Neural cell (in vitro differentiated cells): Measurements from ENCODE around the gene LRP8. TPM values are rescaled to one million over a fixed set of nuclear protein-coding genes. Genes with fewer than 3 reads are reported as not detected.

ENCODE experiments used
- H2AFZ ChIP-seq: fragments of 200-600, 300-800 bp; sonication (generic), shearing (Covaris generic); 2 replicates; pipeline ENCODE4 v1.6.0; 2014; ENCODE audit warnings: low read depth, mild to moderate bottlenecking, antibody characterized with exemption, low read length, moderate library complexity
- H3F3A ChIP-seq: fragments of 200-600 bp; shearing (Covaris generic); 2 replicates; pipeline ENCODE4 v1.6.1; 2016; ENCODE audit warnings: mild to moderate bottlenecking, moderate library complexity, mixed read lengths, antibody characterized with exemption, low read length; ENCODE audit not compliant: insufficient read depth, poor library complexity, severe bottlenecking
- H3K27ac ChIP-seq: fragments of 200-600, 300-800 bp; sonication (generic), shearing (Covaris generic); 2 replicates; pipeline ENCODE4 v1.5.1; 2014; ENCODE audit warnings: mild to moderate bottlenecking, low read length, moderate library complexity
- H3K27me3 ChIP-seq: fragments of 300-800, 200-600 bp; sonication (generic), shearing (Covaris generic); 2 replicates; pipeline ENCODE4 v1.6.0; 2014; ENCODE audit warnings: mild to moderate bottlenecking, low read depth, low read length, moderate library complexity; ENCODE audit not compliant: insufficient read depth
- H3K36me3 ChIP-seq: fragments of 300-800, 200-600 bp; sonication (generic), shearing (Covaris generic); 2 replicates; pipeline ENCODE4 v1.5.1; 2014; ENCODE audit warnings: mild to moderate bottlenecking, antibody characterized with exemption, low read length, moderate library complexity; ENCODE audit not compliant: insufficient read depth
- H3K4me2 ChIP-seq: fragments of 300-800, 200-600 bp; sonication (generic), shearing (Covaris generic); 2 replicates; pipeline ENCODE4 v1.6.0; 2014; ENCODE audit warnings: mild to moderate bottlenecking, low read length
- H3K4me3 ChIP-seq: fragments of 300-800, 200-600 bp; sonication (generic), shearing (Covaris generic); 2 replicates; pipeline ENCODE4 v1.5.1; 2014; ENCODE audit warnings: mild to moderate bottlenecking, low read length, moderate library complexity
- H3K79me2 ChIP-seq: fragments of 200-600 bp; shearing (Covaris generic); replicated peaks from 2 replicates; pipeline ENCODE4 v1.6.0; 2014; ENCODE audit warnings: mild to moderate bottlenecking, low read length, moderate library complexity; ENCODE audit not compliant: insufficient read depth
- H3K9ac ChIP-seq: fragments of 300-800, 200-600 bp; sonication (generic), shearing (Covaris generic); 2 replicates; pipeline ENCODE4 v1.6.1; 2016; ENCODE audit warnings: mild to moderate bottlenecking, low read length, mixed read lengths
- H3K9me2 ChIP-seq: fragments of 200-600 bp; shearing (Covaris generic); 2 replicates; pipeline ENCODE4 v1.6.1; 2016; ENCODE audit warnings: mild to moderate bottlenecking, low read length, mixed read lengths; ENCODE audit not compliant: insufficient read depth
- H3K9me3 ChIP-seq: fragments of 200-600, 300-800 bp; sonication (generic), shearing (Covaris generic); 2 replicates; pipeline ENCODE4 v1.6.1; 2016; ENCODE audit warnings: mild to moderate bottlenecking, mixed run types, low read length, moderate library complexity, mixed read lengths
- H4K20me1 ChIP-seq: fragments of 200-600 bp; shearing (Covaris generic); 2 replicates; pipeline ENCODE4 v1.6.1; 2016; ENCODE audit warnings: mild to moderate bottlenecking, mixed run types; ENCODE audit not compliant: insufficient read depth
- EP300 ChIP-seq: fragments of 450-650 bp; conservative IDR thresholded peaks from 2 replicates; pipeline ENCODE4 v1.6.1; 2014; ENCODE audit warnings: antibody characterized with exemption, mild to moderate bottlenecking, moderate library complexity; ENCODE audit not compliant: poor library complexity, severe bottlenecking
- EZH2 ChIP-seq: fragments of 200-600, 300-800 bp; shearing (Covaris generic), sonication (generic); IDR thresholded peaks from 2 replicates; pipeline ENCODE4 v1.6.1; 2014; ENCODE audit warnings: antibody characterized with exemption, low read length, borderline replicate concordance, mild to moderate bottlenecking; ENCODE audit not compliant: insufficient read depth, poor library complexity, severe bottlenecking
- MXI1 ChIP-seq: fragments of 450-650 bp; conservative IDR thresholded peaks from 2 replicates; pipeline ENCODE4 v1.6.1; 2014; ENCODE audit warnings: antibody characterized with exemption, mild to moderate bottlenecking; ENCODE audit not compliant: poor library complexity, severe bottlenecking
- POLR2AphosphoS5 ChIP-seq: IDR thresholded peaks from 2 replicates; pipeline ENCODE4 v1.6.1; 2012
- RAD21 ChIP-seq: fragments of 450-650 bp; conservative IDR thresholded peaks from 2 replicates; pipeline ENCODE4 v1.6.1; 2014; ENCODE audit warnings: antibody characterized with exemption, mild to moderate bottlenecking, moderate library complexity
- SMC3 ChIP-seq: fragments of 450-650 bp; conservative IDR thresholded peaks from 2 replicates; pipeline ENCODE4 v1.6.1; 2014; ENCODE audit warnings: antibody characterized with exemption, mild to moderate bottlenecking, moderate library complexity; ENCODE audit not compliant: poor library complexity
- TAF1 ChIP-seq: IDR thresholded peaks from 2 replicates; pipeline ENCODE4 v1.6.1; 2012; ENCODE audit warnings: low read depth
- polyA plus RNA-seq: library from polyadenylated mRNA; depleted of rRNA; stranded (reverse); fragments of >200 nt; gene quantifications from 2 replicates; pipeline ENCODE4 v1.2.3, GENCODE V29; 2014
- TF ChIP-seq, protein P1 (sequence below): fragments of 450-650 bp; IDR thresholded peaks from 2 replicates; pipeline ENCODE4 v1.5.1; 2014; ENCODE audit warnings: antibody characterized with exemption, mild to moderate bottlenecking, moderate library complexity; ENCODE audit not compliant: poor library complexity, severe bottlenecking
- TF ChIP-seq, protein P2 (sequence below): IDR thresholded peaks from 2 replicates; pipeline ENCODE4 v1.6.1; 2012; ENCODE audit warnings: borderline replicate concordance

LRP8 gene
- polyA plus RNA-seq, 1 donor from 2014 or later = 65.8 TPM

DNA sequence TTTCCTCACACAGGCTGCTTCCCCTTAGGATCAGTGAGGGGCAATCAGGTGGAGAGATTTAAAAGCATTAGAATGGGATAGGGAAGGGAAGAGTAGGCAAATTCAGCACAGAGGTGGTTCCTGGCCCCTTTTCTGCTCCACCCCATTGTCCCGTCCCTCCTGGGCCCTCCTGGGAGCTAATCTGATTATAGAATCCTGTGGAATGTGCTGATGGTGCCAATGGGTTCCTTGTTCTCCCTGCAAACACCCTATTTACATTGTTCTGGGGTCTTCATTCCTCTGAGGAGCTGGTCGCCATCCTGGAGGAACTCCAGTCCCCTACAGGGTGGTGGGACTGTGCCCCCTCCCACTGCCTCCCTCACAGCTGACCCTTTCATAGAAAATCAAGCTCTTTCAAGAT, 34.4 kb upstream of the LRP8 start:
- TF ChIP-seq SMC3 = no peak
- TF ChIP-seq TAF1 = no peak
- no peak for TF ChIP-seq POLR2AphosphoS5
- TF ChIP-seq MXI1 = no peak
- no peak for TF ChIP-seq EZH2
- no peak for TF ChIP-seq EP300
- TF ChIP-seq RAD21 = no peak
- TF ChIP-seq, protein P1, sequence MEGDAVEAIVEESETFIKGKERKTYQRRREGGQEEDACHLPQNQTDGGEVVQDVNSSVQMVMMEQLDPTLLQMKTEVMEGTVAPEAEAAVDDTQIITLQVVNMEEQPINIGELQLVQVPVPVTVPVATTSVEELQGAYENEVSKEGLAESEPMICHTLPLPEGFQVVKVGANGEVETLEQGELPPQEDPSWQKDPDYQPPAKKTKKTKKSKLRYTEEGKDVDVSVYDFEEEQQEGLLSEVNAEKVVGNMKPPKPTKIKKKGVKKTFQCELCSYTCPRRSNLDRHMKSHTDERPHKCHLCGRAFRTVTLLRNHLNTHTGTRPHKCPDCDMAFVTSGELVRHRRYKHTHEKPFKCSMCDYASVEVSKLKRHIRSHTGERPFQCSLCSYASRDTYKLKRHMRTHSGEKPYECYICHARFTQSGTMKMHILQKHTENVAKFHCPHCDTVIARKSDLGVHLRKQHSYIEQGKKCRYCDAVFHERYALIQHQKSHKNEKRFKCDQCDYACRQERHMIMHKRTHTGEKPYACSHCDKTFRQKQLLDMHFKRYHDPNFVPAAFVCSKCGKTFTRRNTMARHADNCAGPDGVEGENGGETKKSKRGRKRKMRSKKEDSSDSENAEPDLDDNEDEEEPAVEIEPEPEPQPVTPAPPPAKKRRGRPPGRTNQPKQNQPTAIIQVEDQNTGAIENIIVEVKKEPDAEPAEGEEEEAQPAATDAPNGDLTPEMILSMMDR = no peak
- TF ChIP-seq, protein P2, sequence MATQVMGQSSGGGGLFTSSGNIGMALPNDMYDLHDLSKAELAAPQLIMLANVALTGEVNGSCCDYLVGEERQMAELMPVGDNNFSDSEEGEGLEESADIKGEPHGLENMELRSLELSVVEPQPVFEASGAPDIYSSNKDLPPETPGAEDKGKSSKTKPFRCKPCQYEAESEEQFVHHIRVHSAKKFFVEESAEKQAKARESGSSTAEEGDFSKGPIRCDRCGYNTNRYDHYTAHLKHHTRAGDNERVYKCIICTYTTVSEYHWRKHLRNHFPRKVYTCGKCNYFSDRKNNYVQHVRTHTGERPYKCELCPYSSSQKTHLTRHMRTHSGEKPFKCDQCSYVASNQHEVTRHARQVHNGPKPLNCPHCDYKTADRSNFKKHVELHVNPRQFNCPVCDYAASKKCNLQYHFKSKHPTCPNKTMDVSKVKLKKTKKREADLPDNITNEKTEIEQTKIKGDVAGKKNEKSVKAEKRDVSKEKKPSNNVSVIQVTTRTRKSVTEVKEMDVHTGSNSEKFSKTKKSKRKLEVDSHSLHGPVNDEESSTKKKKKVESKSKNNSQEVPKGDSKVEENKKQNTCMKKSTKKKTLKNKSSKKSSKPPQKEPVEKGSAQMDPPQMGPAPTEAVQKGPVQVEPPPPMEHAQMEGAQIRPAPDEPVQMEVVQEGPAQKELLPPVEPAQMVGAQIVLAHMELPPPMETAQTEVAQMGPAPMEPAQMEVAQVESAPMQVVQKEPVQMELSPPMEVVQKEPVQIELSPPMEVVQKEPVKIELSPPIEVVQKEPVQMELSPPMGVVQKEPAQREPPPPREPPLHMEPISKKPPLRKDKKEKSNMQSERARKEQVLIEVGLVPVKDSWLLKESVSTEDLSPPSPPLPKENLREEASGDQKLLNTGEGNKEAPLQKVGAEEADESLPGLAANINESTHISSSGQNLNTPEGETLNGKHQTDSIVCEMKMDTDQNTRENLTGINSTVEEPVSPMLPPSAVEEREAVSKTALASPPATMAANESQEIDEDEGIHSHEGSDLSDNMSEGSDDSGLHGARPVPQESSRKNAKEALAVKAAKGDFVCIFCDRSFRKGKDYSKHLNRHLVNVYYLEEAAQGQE = no peak
- Histone ChIP-seq H3K9ac (no peak overlapping the region), H3K9me2 (no peaks in the 10 kb centered on the region), H4K20me1 (no peaks in the 10 kb centered on the region), H3K27me3 (no peaks in the 10 kb centered on the region), H3K4me2 (no peak overlapping the region), H3F3A (no peaks in the 10 kb centered on the region), H2AFZ (no peak overlapping the region), H3K36me3 (no peaks in the 10 kb centered on the region), H3K9me3 (no peaks in the 10 kb centered on the region), H3K79me2 (no peaks in the 10 kb centered on the region), H3K4me3 (no peak overlapping the region), H3K27ac (no peak overlapping the region)

DNA sequence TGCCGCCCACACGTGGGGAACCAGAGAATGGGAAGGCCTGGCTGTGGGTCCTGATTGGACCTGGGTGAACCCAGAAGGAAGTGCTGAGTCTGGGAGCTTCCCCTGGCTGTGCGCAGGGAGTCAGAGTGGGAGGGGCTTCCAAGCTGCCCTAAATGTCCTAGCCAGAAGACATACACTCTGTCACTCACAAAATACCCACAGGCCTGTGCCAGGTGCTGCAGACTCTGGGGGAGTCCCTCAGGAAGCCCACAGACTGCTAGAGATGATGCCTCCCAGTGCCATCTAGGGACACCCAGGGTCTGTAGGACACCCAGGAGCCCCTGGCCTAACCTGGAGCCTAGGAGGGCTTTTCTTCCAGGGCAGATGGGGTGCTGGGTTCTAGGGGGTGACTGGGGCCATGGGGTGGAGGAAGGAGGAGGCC, 33.7 kb upstream of the LRP8 start:
- Histone ChIP-seq H3K9me2 (no peaks in the 10 kb centered on the region), H3K36me3 (no peaks in the 10 kb centered on the region), H3K27me3 (no peaks in the 10 kb centered on the region), H4K20me1 (no peaks in the 10 kb centered on the region), H3K79me2 (no peaks in the 10 kb centered on the region), H3K27ac (no peak overlapping the region), H3K4me2 (no peak overlapping the region), H3F3A (no peaks in the 10 kb centered on the region), H3K9me3 (peaks cover 5% of the 10 kb centered on the region), H3K9ac (no peak overlapping the region), H3K4me3 (no peak overlapping the region), H2AFZ (no peak overlapping the region)
- TF ChIP-seq POLR2AphosphoS5 (no peak), RAD21 (no peak), EZH2 (no peak), MXI1 (no peak), TAF1 (no peak), EP300 (no peak), SMC3 (no peak)
- TF ChIP-seq, protein P2 = no peak
- TF ChIP-seq, protein P1 = no peak
